ENCODE data around the gene ATP2A1.
A peak's percentile ranks its signal among the peaks of the same experiment; 100 is the strongest.
"Not testable (repeated sequence)": the region's sequence is repeated elsewhere in the genome, so short reads cannot be mapped to it uniquely, and the experiment has no call there.

ATP2A1 gene

GRCh38 chr16:28924399-28924761, 46.1 kb downstream of the ATP2A1 start:
- H3K4me3 ChIP-seq = peak overlapping the region; percentile 91
- peak; percentile 77 for DNase-seq (ENCODE audit: low spot score)
- peak overlapping the region; percentile 90 to 97 for H3K27ac ChIP-seq
- no peak for TF ChIP-seq CTCF (IDR thresholded peaks at IDR 0.05)

- Histone ChIP-seq H3K4me3 (peak within 1 kb of the TSS; percentile 91), H3K27ac (peak within 1 kb of the TSS; percentile 90 to 97)
- peak; percentile 93 for DNase-seq (ENCODE audit: low spot score)
- TF ChIP-seq CTCF (IDR thresholded peaks at IDR 0.05) = no peak
Measured at GRCh38 chr16:28924762-28925385, 46.6 kb downstream of the ATP2A1 start, which contains the start of gene RABEP2. TSS of gene RABEP2 (minus strand) at chr16:28925238. CDS start at chr16:28925163, 75 bp downstream.

GRCh38 chr16:28925386-28926228, 47.3 kb downstream of the ATP2A1 start:
- peak; percentile 86 for DNase-seq (ENCODE audit: low spot score)
- peak overlapping the region; percentile 91 for H3K4me3 ChIP-seq
- H3K27ac ChIP-seq = peak overlapping the region; percentile 90 to 97
- no peak for TF ChIP-seq CTCF (IDR thresholded peaks at IDR 0.05)

- Histone ChIP-seq H3K4me3 (peak overlapping the region; percentile 91), H3K27ac (peak overlapping the region in 1 of 2 donors; percentile 97)
- DNase-seq (ENCODE audit: low spot score) = not testable (repeated sequence)
Measured at GRCh38 chr16:28926284-28926683, 48.0 kb downstream of the ATP2A1 start.

- no peak for TF ChIP-seq CTCF (IDR thresholded peaks at IDR 0.05)
- no peak for DNase-seq (ENCODE audit: low spot score)
- no peak overlapping the region for H3K27ac ChIP-seq
- H3K4me3 ChIP-seq = no peak overlapping the region
Measured at GRCh38 chr16:28927815-28928214, 49.5 kb downstream of the ATP2A1 start.

GRCh38 chr16:28930203-28930602, 51.9 kb downstream of the ATP2A1 start:
- no peak for DNase-seq (ENCODE audit: low spot score)
- Histone ChIP-seq H3K27ac (no peak overlapping the region), H3K4me3 (no peak overlapping the region)
- no peak for TF ChIP-seq CTCF (IDR thresholded peaks at IDR 0.05)

GRCh38 chr16:28930652-28931051, 52.4 kb downstream of the ATP2A1 start:
- no peak overlapping the region for H3K4me3 ChIP-seq
- no peak overlapping the region for H3K27ac ChIP-seq
- DNase-seq (ENCODE audit: low spot score) = no peak
- TF ChIP-seq CTCF (IDR thresholded peaks at IDR 0.05) = no peak

Measured in coronary artery (tissue), 2 donors.